AML-193 (cell line): ENCODE results near the gene ADIPOR2.

Source experiments
- DNase-seq, 2 experiments: peaks; one replicate each; lab custom pipeline; 2025; lab: John Stamatoyannopoulos, UW

The ADIPOR2 gene

GRCh38 chr12:1830401-1830845, 139.6 kb downstream of the ADIPOR2 start:
- DNase-seq = no peak

GRCh38 chr12:1830981-1831963, 140.4 kb downstream of the ADIPOR2 start:
- no peak for DNase-seq

- DNase-seq = no peak
Measured at GRCh38 chr12:1832801-1833595, 142.1 kb downstream of the ADIPOR2 start.

GRCh38 chr12:1833596-1834028, 142.7 kb downstream of the ADIPOR2 start:
- DNase-seq = no peak

- no peak for DNase-seq
Measured at GRCh38 chr12:1834186-1834925, 143.5 kb downstream of the ADIPOR2 start.

- no peak for DNase-seq
Measured at GRCh38 chr12:1835211-1836131, 144.6 kb downstream of the ADIPOR2 start.

- DNase-seq = no peak
Measured at GRCh38 chr12:1836241-1836803, 145.5 kb downstream of the ADIPOR2 start.

- no peak for DNase-seq
Measured at GRCh38 chr12:1836854-1837421, 146.1 kb downstream of the ADIPOR2 start.

GRCh38 chr12:1837541-1838204, 146.8 kb downstream of the ADIPOR2 start:
- no peak for DNase-seq
